Measurements from ENCODE around the gene FCRL6. TPM values are rescaled to one million over a fixed set of nuclear protein-coding genes. Genes with fewer than 3 reads are reported as not detected.
A peak's percentile ranks its signal among the peaks of the same experiment; 100 is the strongest.

The FCRL6 gene
- total RNA-seq, 2 donors from 2014 or later: not detected

GRCh38 chr1:159778266-159778665 is 23.9 kb upstream of the FCRL6 start:
- DNase-seq (ENCODE audit: low spot score): no peak
- intact Hi-C loops (cut with DNase I): no loop called here
- no peaks in the 10 kb centered on the region for H3K36me3 ChIP-seq
- WGBS: 81% methylated on average over 4 of the region's 4 CpGs
- TF ChIP-seq POLR2A (IDR thresholded peaks at IDR 0.05) (no peak), POLR2AphosphoS5 (IDR thresholded peaks at IDR 0.05) (no peak), CTCF (IDR thresholded peaks at IDR 0.05) (no peak)
- no peaks in the 10 kb centered on the region for H3K4me1 ChIP-seq (replicated peaks)
- no peak overlapping the region for H3K4me3 ChIP-seq
- no peaks in the 10 kb centered on the region for H3K27me3 ChIP-seq (replicated peaks; ENCODE audit: insufficient read depth)
- H3K9me3 ChIP-seq: no peaks in the 10 kb centered on the region
- no peak overlapping the region for H3K27ac ChIP-seq

GRCh38 chr1:159779403-159779851 is 22.7 kb upstream of the FCRL6 start:
- Histone ChIP-seq H3K9me3 (no peaks in the 10 kb centered on the region), H3K27me3 (replicated peaks; ENCODE audit: insufficient read depth) (no peaks in the 10 kb centered on the region), H3K4me1 (replicated peaks) (no peaks in the 10 kb centered on the region), H3K27ac (peak overlapping the region in 1 of 2 donors; percentile 48), H3K36me3 (no peaks in the 10 kb centered on the region), H3K4me3 (no peak overlapping the region)
- intact Hi-C loops (cut with DNase I): no loop called here
- DNase-seq (ENCODE audit: low spot score): peak; percentile 63
- TF ChIP-seq POLR2AphosphoS5 (IDR thresholded peaks at IDR 0.05): peak; percentile 84
- TF ChIP-seq CTCF (IDR thresholded peaks at IDR 0.05): no peak
- TF ChIP-seq POLR2A (IDR thresholded peaks at IDR 0.05): no peak
- WGBS: 23% methylated on average over 2 of the region's 2 CpGs

- DNase-seq (ENCODE audit: low spot score): peak; percentile 98
- Histone ChIP-seq H3K27me3 (replicated peaks; ENCODE audit: insufficient read depth) (no peaks in the 10 kb centered on the region), H3K27ac (peak within 1 kb of the TSS; percentile 48 to 74), H3K36me3 (no peaks in the 10 kb centered on the region), H3K4me3 (peak within 1 kb of the TSS; percentile 53 to 83), H3K4me1 (replicated peaks) (no peaks in the 10 kb centered on the region), H3K9me3 (no peaks in the 10 kb centered on the region)
- intact Hi-C loops (cut with DNase I): loop anchor here (2.0 to 10.0 kb wide), 2 partner anchors 110 to 224 kb away; no protein-coding TSS in a partner anchor
- TF ChIP-seq POLR2A (IDR thresholded peaks at IDR 0.05) (peak; percentile 79), POLR2AphosphoS5 (IDR thresholded peaks at IDR 0.05) (peak; percentile 94), CTCF (IDR thresholded peaks at IDR 0.05) (peak; percentile 87 to 99 (median 95))
- 2% methylated on average over 57 of the region's 88 CpGs for WGBS
Measured at GRCh38 chr1:159780583-159781582, 21.3 kb upstream of the FCRL6 start, which contains the start of gene DUSP23. Gene DUSP23 (plus strand): TSS chr1:159780962. CDS start chr1:159781101, 139 bp downstream.

- H3K4me3 ChIP-seq: no peak overlapping the region
- no peak for DNase-seq (ENCODE audit: low spot score)
- no peak for TF ChIP-seq CTCF (IDR thresholded peaks at IDR 0.05)
- no peak for TF ChIP-seq POLR2AphosphoS5 (IDR thresholded peaks at IDR 0.05)
- TF ChIP-seq POLR2A (IDR thresholded peaks at IDR 0.05): no peak
- no peaks in the 10 kb centered on the region for H3K27me3 ChIP-seq (replicated peaks; ENCODE audit: insufficient read depth)
- WGBS: 93% methylated on average over 12 of the region's 12 CpGs
- H3K27ac ChIP-seq: no peak overlapping the region
- no peaks in the 10 kb centered on the region for H3K4me1 ChIP-seq (replicated peaks)
- no peaks in the 10 kb centered on the region for H3K36me3 ChIP-seq
- intact Hi-C loops (cut with DNase I): loop anchor here (2.0 to 10.0 kb wide), 2 partner anchors 109 to 223 kb away; no protein-coding TSS in a partner anchor
- no peaks in the 10 kb centered on the region for H3K9me3 ChIP-seq
Measured at GRCh38 chr1:159781992-159782391, 20.2 kb upstream of the FCRL6 start.
